ENCODE results near the gene CXCL3.

GRCh38 chr4:74006009-74006476, 32.4 kb downstream of the CXCL3 start:
- no peak for TF ChIP-seq EZH2 (IDR thresholded peaks at IDR 0.05; ENCODE audit: low read length)
- no peak for TF ChIP-seq CTCF (optimal IDR thresholded peaks at IDR 0.05 in 1 of 3, IDR thresholded peaks at IDR 0.05 in 1 of 3, conservative IDR thresholded peaks at IDR 0.05 in 1 of 3; ENCODE audit: extremely low read depth in 1 of 3, insufficient read depth in 2 of 3, low read length in 3 of 3)

Data from keratinocyte (primary cell).